ENCODE measurements around the gene JMJD7. TPM values are rescaled to one million over a fixed set of nuclear protein-coding genes. Genes with fewer than 3 reads are reported as not detected.

JMJD7 gene
- polyA plus RNA-seq, 2 of the 4 experiments (the other 2 are of a cell fraction): 3.4 to 3.8 TPM

DNA sequence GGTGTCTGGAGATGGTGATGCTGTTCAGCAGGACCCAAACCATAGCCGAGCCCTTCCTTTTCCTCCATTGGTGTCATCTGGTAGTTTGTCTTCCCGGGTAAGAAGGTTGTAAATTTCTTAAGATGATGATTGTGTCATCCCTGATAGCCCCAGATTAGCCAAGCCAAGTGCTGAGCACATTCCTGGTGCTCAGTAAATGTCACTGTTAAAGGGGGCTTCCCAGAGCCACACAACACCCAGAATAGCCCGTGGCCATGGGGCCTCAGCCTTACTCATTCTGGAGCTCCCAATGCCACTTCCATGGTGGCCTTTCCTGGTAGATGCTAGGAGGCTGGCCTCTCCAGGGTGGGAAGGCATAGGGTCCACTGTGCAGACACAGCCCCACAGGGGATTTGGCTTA lies 6.2 kb downstream of the JMJD7 start (continued):
- TF ChIP-seq REST (IDR thresholded peaks at IDR 0.05) (no peak), FOSL2 (IDR thresholded peaks at IDR 0.05) (no peak), FOSL2 (CRISPR knock-in tag; IDR thresholded peaks at IDR 0.05) (no peak), POLR2A (IDR thresholded peaks at IDR 0.05; ENCODE audit: low read length) (no peak), JUNB (IDR thresholded peaks at IDR 0.05) (no peak), RARB (CRISPR knock-in tag; IDR thresholded peaks at IDR 0.05) (no peak), FOSB (CRISPR knock-in tag; IDR thresholded peaks at IDR 0.05) (no peak), HEYL (CRISPR knock-in tag; IDR thresholded peaks at IDR 0.05) (no peak)
- TF ChIP-seq, protein P1, sequence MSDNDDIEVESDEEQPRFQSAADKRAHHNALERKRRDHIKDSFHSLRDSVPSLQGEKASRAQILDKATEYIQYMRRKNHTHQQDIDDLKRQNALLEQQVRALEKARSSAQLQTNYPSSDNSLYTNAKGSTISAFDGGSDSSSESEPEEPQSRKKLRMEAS (IDR thresholded peaks at IDR 0.05): no peak

GRCh38 chr15:41836073-41836472 lies 8.2 kb downstream of the JMJD7 start:
- TF ChIP-seq HOXB5 (CRISPR knock-in tag; IDR thresholded peaks at IDR 0.05): no peak
- TF ChIP-seq NPAS2 (CRISPR knock-in tag; IDR thresholded peaks at IDR 0.05; ENCODE audit: borderline replicate concordance): no peak
- no peak for TF ChIP-seq CBX2 (IDR thresholded peaks at IDR 0.05; ENCODE audit: borderline replicate concordance, low read depth)
- no peak for TF ChIP-seq RAD21 (conservative IDR thresholded peaks at IDR 0.05 in 1 of 2, IDR thresholded peaks at IDR 0.05 in 1 of 2)
- no peak for TF ChIP-seq FOSL2 (IDR thresholded peaks at IDR 0.05)
- no peak for TF ChIP-seq FOSL2 (CRISPR knock-in tag; IDR thresholded peaks at IDR 0.05)
- TF ChIP-seq, protein P2, sequence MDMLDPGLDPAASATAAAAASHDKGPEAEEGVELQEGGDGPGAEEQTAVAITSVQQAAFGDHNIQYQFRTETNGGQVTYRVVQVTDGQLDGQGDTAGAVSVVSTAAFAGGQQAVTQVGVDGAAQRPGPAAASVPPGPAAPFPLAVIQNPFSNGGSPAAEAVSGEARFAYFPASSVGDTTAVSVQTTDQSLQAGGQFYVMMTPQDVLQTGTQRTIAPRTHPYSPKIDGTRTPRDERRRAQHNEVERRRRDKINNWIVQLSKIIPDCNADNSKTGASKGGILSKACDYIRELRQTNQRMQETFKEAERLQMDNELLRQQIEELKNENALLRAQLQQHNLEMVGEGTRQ (IDR thresholded peaks at IDR 0.05): no peak
- no peak for TF ChIP-seq TFCP2L1 (CRISPR knock-in tag; IDR thresholded peaks at IDR 0.05)
- TF ChIP-seq HOXB13 (CRISPR knock-in tag; IDR thresholded peaks at IDR 0.05; ENCODE audit: low read depth): no peak
- no peak for TF ChIP-seq ZSCAN20 (CRISPR knock-in tag; IDR thresholded peaks at IDR 0.05)
- TF ChIP-seq NR3C1 (IDR thresholded peaks at IDR 0.05): no peak
- no peak for TF ChIP-seq BHLHE40 (IDR thresholded peaks at IDR 0.05; ENCODE audit: low read depth, low read length)
- TF ChIP-seq CBX8 (IDR thresholded peaks at IDR 0.05): no peak
- TF ChIP-seq POLR2AphosphoS2 (conservative IDR thresholded peaks at IDR 0.05; ENCODE audit: low read length): no peak
- no peak for TF ChIP-seq CHD4 (IDR thresholded peaks at IDR 0.05; ENCODE audit: borderline replicate concordance)
- no peak for TF ChIP-seq EP300 (IDR thresholded peaks at IDR 0.05)
- no peak for TF ChIP-seq TP53 (CRISPR knock-in tag; IDR thresholded peaks at IDR 0.05)
- TF ChIP-seq HMGXB4 (CRISPR knock-in tag; IDR thresholded peaks at IDR 0.05; ENCODE audit: borderline replicate concordance): no peak
- no peak for TF ChIP-seq ATOH8 (CRISPR knock-in tag; IDR thresholded peaks at IDR 0.05; ENCODE audit: low read depth)
- no peak for TF ChIP-seq RNF2 (IDR thresholded peaks at IDR 0.05; ENCODE audit: borderline replicate concordance, low read depth)
- DNase-seq (ENCODE audit: low read depth in 1 of 2, low spot score in 1 of 2): no peak
- H3K4me3 ChIP-seq: no peak overlapping the region
- CTCF ChIA-PET: no interaction called here
- WGBS (ENCODE audit: missing lambda C conversion rate): 91% methylated on average over 3 of the region's 6 CpGs
- no peaks in the 10 kb centered on the region for H3K4me1 ChIP-seq
- no peak for ATAC-seq
- H3K4me2 ChIP-seq: no peak overlapping the region
- no peak overlapping the region for H3K27ac ChIP-seq
- FAIRE-seq: no peak
- no peaks in the 10 kb centered on the region for H3K9me3 ChIP-seq
- POLR2A ChIA-PET: no interaction called here
